ENCODE data around the gene PHKB.

DNA sequence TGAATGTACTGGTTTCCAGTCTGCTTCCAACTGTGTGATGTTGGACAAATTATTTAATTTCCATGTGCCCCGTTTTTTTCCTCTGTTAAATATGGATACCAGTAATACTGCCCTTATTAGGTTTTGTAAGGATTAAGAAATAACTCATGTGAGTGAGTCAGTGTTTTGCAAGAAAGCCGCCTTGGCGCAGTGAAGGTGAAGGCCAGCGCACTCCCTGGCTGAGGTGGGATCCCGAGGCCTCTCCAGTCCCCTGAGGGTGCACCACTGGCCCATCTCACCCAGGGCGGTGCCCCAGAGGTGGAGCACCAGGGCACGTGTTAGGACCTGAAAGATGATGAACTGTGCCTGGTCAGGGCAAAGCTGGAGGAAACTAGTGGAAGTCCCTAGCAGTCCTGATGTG lies 43.5 kb downstream of the PHKB start:
- TF ChIP-seq, protein P1, sequence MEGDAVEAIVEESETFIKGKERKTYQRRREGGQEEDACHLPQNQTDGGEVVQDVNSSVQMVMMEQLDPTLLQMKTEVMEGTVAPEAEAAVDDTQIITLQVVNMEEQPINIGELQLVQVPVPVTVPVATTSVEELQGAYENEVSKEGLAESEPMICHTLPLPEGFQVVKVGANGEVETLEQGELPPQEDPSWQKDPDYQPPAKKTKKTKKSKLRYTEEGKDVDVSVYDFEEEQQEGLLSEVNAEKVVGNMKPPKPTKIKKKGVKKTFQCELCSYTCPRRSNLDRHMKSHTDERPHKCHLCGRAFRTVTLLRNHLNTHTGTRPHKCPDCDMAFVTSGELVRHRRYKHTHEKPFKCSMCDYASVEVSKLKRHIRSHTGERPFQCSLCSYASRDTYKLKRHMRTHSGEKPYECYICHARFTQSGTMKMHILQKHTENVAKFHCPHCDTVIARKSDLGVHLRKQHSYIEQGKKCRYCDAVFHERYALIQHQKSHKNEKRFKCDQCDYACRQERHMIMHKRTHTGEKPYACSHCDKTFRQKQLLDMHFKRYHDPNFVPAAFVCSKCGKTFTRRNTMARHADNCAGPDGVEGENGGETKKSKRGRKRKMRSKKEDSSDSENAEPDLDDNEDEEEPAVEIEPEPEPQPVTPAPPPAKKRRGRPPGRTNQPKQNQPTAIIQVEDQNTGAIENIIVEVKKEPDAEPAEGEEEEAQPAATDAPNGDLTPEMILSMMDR (IDR thresholded peaks at IDR 0.05; ENCODE audit: poor library complexity, severe bottlenecking): no peak
- TF ChIP-seq POLR2AphosphoS5 (IDR thresholded peaks at IDR 0.05) (no peak), MXI1 (conservative IDR thresholded peaks at IDR 0.05; ENCODE audit: poor library complexity, severe bottlenecking) (no peak), SMC3 (conservative IDR thresholded peaks at IDR 0.05; ENCODE audit: poor library complexity) (no peak), EZH2 (IDR thresholded peaks at IDR 0.05; ENCODE audit: borderline replicate concordance, insufficient read depth, low read length, poor library complexity, severe bottlenecking) (no peak)
- TF ChIP-seq, protein P2, sequence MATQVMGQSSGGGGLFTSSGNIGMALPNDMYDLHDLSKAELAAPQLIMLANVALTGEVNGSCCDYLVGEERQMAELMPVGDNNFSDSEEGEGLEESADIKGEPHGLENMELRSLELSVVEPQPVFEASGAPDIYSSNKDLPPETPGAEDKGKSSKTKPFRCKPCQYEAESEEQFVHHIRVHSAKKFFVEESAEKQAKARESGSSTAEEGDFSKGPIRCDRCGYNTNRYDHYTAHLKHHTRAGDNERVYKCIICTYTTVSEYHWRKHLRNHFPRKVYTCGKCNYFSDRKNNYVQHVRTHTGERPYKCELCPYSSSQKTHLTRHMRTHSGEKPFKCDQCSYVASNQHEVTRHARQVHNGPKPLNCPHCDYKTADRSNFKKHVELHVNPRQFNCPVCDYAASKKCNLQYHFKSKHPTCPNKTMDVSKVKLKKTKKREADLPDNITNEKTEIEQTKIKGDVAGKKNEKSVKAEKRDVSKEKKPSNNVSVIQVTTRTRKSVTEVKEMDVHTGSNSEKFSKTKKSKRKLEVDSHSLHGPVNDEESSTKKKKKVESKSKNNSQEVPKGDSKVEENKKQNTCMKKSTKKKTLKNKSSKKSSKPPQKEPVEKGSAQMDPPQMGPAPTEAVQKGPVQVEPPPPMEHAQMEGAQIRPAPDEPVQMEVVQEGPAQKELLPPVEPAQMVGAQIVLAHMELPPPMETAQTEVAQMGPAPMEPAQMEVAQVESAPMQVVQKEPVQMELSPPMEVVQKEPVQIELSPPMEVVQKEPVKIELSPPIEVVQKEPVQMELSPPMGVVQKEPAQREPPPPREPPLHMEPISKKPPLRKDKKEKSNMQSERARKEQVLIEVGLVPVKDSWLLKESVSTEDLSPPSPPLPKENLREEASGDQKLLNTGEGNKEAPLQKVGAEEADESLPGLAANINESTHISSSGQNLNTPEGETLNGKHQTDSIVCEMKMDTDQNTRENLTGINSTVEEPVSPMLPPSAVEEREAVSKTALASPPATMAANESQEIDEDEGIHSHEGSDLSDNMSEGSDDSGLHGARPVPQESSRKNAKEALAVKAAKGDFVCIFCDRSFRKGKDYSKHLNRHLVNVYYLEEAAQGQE (IDR thresholded peaks at IDR 0.05; ENCODE audit: borderline replicate concordance): no peak
